Measurements from ENCODE around the gene DLK1.

DLK1 gene

GRCh38 chr14:100726550-100727085 lies at the start of gene DLK1:
Gene DLK1 (plus strand): TSS chr14:100726892. CDS start chr14:100727069, 177 bp downstream.
- DNase-seq, result no peak

- DNase-seq, result no peak
Observed at GRCh38 chr14:100677152-100677551, 49.5 kb upstream of the DLK1 start.

- no peak for DNase-seq
Observed at GRCh38 chr14:100677554-100678468, 48.9 kb upstream of the DLK1 start.

- no peak for DNase-seq
Observed at GRCh38 chr14:100678469-100678828, 48.2 kb upstream of the DLK1 start.

GRCh38 chr14:100679153-100679552 lies 47.5 kb upstream of the DLK1 start:
- DNase-seq, result no peak

- DNase-seq, result no peak
Observed at GRCh38 chr14:100679707-100680438, 46.8 kb upstream of the DLK1 start.

GRCh38 chr14:100680439-100681051 lies 46.1 kb upstream of the DLK1 start:
- no peak for DNase-seq

GRCh38 chr14:100681111-100681510 lies 45.6 kb upstream of the DLK1 start:
- DNase-seq, result no peak

- DNase-seq, result no peak
Observed at GRCh38 chr14:100682749-100683148, 43.9 kb upstream of the DLK1 start.

- no peak for DNase-seq
Observed at GRCh38 chr14:100683578-100683977, 43.1 kb upstream of the DLK1 start.

GRCh38 chr14:100684154-100684553 lies 42.5 kb upstream of the DLK1 start:
- no peak for DNase-seq

- no peak for DNase-seq
Observed at GRCh38 chr14:100684961-100685360, 41.7 kb upstream of the DLK1 start.

- no peak for DNase-seq
Observed at GRCh38 chr14:100686858-100687257, 39.8 kb upstream of the DLK1 start.

GRCh38 chr14:100687386-100687785 lies 39.3 kb upstream of the DLK1 start:
- no peak for DNase-seq

- no peak for DNase-seq
Observed at GRCh38 chr14:100688051-100688450, 38.6 kb upstream of the DLK1 start.

- DNase-seq, result no peak
Observed at GRCh38 chr14:100688598-100689461, 37.9 kb upstream of the DLK1 start.

GRCh38 chr14:100690672-100691071 lies 36.0 kb upstream of the DLK1 start:
- DNase-seq, result no peak

GRCh38 chr14:100691395-100692056 lies 35.2 kb upstream of the DLK1 start:
- DNase-seq, result no peak

GRCh38 chr14:100692256-100692655 lies 34.4 kb upstream of the DLK1 start:
- DNase-seq, result no peak

GRCh38 chr14:100692859-100693558 lies 33.7 kb upstream of the DLK1 start:
- DNase-seq, result no peak

Data from stimulated activated CD4-positive, alpha-beta T cell treated with anti-CD3 and anti-CD28 coated beads, Interleukin-2, amount 100 ng/mL, for 48 hours (primary cell).